AG09319 (cell line): ENCODE data around the gene PFDN4.
"Not testable (repeated sequence)": the region's sequence is repeated elsewhere in the genome, so short reads cannot be mapped to it uniquely, and the experiment has no call there.

ENCODE experiments used
- DNase-seq: peaks from one replicate; pipeline ENCODE4 v3.0.0-alpha.2; 2010; ENCODE audit warnings: low read depth; ENCODE audit errors: extremely low read depth
- TF ChIP-seq, protein P1 (sequence below): IDR thresholded peaks from 2 replicates; pipeline ENCODE4 v1.5.1; 2011; ENCODE audit warnings: low read depth, mild to moderate bottlenecking, inconsistent platforms, low read length, moderate library complexity

PFDN4 gene

DNA sequence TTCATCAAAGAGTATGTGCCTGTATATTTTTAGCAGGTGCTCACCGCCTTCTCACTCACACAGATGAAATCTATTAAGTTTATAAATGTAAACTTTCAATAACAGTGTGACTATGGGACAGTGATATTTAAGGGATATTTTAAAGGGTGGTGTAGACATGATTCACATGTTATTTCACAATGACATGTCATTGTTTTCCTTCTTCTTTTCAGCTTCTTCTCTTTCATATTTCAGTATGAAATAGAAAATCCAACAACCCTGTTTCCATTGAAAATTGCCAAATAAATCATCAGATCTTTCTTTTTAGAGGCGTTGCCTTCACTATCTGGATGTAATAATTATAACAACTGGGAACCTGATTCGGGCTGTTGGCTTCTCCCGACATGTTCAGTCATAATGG lies 54.8 kb downstream of the PFDN4 start:
- DNase-seq, result no peak

DNA sequence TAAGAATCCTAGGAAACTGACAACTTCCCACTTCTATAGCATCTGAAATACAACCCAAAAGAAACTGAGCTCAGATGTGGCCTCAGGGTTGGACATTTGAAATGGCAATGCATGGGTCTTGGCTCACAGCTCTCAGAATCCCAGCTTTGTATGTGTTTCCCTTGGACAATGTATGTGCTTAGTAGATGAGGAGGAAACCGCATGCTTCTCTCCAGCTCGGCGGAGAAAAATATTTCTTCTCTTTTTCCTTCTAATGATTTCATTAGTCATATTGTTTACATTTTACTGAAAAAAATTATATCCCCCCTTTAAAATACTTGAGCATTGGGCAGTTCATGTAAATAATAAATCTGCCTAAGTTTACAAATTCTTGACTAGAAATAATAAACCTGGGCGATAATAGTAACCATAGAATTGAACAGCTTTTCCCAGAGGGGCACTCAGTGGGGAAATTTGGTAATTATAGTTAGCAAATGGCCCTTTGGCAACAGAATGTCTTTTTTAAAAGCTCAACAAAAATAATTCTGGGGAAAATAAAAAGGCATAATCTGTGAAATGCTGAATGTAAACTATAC lies 55.3 kb downstream of the PFDN4 start:
- TF ChIP-seq, protein P1, sequence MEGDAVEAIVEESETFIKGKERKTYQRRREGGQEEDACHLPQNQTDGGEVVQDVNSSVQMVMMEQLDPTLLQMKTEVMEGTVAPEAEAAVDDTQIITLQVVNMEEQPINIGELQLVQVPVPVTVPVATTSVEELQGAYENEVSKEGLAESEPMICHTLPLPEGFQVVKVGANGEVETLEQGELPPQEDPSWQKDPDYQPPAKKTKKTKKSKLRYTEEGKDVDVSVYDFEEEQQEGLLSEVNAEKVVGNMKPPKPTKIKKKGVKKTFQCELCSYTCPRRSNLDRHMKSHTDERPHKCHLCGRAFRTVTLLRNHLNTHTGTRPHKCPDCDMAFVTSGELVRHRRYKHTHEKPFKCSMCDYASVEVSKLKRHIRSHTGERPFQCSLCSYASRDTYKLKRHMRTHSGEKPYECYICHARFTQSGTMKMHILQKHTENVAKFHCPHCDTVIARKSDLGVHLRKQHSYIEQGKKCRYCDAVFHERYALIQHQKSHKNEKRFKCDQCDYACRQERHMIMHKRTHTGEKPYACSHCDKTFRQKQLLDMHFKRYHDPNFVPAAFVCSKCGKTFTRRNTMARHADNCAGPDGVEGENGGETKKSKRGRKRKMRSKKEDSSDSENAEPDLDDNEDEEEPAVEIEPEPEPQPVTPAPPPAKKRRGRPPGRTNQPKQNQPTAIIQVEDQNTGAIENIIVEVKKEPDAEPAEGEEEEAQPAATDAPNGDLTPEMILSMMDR, result no peak
- DNase-seq, result no peak

More for the DNA sequence above, 54.8 kb downstream of the PFDN4 start:
- TF ChIP-seq, protein P1, result no peak

DNA sequence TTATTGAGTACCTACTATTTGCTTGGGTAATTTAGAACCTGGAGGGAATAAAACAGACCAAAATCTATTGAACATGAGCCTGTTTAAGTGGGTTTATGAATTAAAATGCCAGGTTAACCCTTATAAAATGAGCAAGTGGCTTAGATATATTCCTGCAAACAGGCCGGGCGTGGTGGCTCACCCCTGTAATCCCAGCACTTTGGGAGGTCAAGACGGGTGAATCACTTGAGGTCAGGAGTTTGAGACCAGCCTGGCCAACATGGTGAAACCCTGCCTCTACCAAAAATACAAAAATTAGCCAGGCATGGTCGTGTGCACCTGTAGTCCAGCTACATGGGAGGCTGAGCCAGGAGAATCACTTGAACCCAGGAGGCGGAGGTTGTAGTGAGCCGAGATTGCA lies 57.9 kb downstream of the PFDN4 start:
- not testable (repeated sequence) for DNase-seq

DNA sequence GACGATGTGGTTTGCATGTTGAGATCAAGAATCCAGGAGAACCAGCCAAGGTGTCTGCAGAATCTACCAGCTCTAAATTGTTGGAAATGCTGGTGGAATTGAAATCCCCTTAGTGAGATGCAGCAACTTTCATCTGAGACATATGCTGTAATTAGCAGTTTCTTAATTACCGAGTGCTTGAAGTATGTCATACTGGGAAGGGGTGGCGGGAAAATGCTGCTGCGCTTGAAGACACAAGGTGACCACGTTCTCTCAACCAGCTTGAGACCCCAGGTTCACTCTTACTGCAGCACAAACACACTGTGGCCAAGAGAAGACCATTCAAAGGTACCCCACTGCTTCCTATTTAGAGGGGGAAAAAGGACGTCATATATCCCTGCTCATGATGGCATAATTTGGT lies 59.0 kb downstream of the PFDN4 start:
- no peak for DNase-seq
- TF ChIP-seq, protein P1, result no peak

DNA sequence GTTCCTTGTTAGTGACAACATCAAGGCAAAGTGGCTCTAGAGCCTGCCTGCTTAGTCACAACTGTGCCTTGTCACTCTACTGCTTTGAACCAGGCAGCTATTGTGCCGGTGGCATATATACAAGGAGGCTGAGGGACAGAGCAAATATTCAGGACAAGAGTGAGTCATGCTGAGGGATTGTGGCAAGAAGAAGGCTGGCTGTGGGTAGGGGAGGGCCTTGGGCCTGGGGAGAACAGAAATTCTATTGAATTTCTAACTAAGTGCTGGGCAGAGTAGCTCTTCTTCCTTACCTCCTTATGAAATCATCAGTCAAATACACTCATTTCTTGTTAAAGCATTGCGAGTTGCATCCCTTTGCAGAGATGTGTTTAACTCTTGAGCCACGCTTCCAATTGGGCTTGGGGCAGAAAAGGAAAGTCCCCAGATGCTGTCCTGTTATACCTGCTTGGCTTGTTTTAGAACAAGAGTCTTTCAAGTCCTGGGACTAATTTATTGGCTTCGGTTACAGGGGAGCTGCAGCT lies 59.7 kb downstream of the PFDN4 start:
- DNase-seq, result no peak
- TF ChIP-seq, protein P1, result no peak

DNA sequence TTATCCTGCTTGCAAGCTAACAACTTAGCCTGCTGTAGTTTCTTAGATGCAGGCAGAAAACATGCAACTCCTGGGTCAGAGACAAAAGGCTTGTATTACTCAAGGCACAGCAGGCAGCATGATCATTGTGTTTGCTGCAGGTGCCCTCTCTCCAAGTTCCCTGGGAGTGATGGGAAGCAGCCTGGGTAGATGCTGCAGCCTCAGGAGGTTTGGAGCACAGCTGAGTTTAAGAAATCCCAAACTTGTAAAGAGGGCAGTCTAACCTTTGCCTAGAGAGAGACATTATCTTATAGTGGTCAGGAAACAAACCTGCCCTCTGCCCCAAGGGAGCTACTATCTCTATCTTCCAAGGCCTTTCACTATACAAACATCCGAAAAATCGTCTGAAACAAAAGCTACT lies 61.1 kb downstream of the PFDN4 start:
- no peak for DNase-seq
- TF ChIP-seq, protein P1, result no peak
